Brain microvascular endothelial cell (primary cell): Measurements from ENCODE around the gene PWWP2B.

Source experiments
- DNase-seq: peaks from one replicate; pipeline ENCODE4 v3.0.0-alpha.2; 2020
- H3K27ac ChIP-seq: fragments of 250-450 bp; sonication (Bioruptor Pico); 2 replicates; pipeline ENCODE4 v1.5.1; 2020; ENCODE audit warnings: mild to moderate bottlenecking, moderate library complexity
- H3K27me3 ChIP-seq: fragments of 250-450 bp; sonication (Bioruptor Pico); replicated peaks from 2 replicates; pipeline ENCODE4 v1.5.1; 2020; ENCODE audit warnings: mild to moderate bottlenecking
- H3K36me3 ChIP-seq: fragments of 250-450 bp; sonication (Bioruptor Pico); replicated peaks from 2 replicates; pipeline ENCODE4 v1.5.1; 2020; ENCODE audit warnings: mild to moderate bottlenecking
- H3K4me3 ChIP-seq: 2 replicates; pipeline ENCODE4 v1.5.1; 2011; ENCODE audit warnings: low read depth, mild to moderate bottlenecking, control low read depth, low read length, moderate library complexity
- in situ Hi-C: cut with HindIII; loops from 2 replicates; pipeline ENCODE4 v1.10.0; 2017; ENCODE audit warnings: low sequenced_read_pairs, low pct_ligation_motif_present
- TF ChIP-seq, protein P1 (sequence below): IDR thresholded peaks from 2 replicates; pipeline ENCODE4 v1.5.1; 2011; ENCODE audit warnings: low read depth, mild to moderate bottlenecking, moderate library complexity, low read length, control low read depth, inconsistent platforms; ENCODE audit errors: missing control alignments

The PWWP2B gene

DNA sequence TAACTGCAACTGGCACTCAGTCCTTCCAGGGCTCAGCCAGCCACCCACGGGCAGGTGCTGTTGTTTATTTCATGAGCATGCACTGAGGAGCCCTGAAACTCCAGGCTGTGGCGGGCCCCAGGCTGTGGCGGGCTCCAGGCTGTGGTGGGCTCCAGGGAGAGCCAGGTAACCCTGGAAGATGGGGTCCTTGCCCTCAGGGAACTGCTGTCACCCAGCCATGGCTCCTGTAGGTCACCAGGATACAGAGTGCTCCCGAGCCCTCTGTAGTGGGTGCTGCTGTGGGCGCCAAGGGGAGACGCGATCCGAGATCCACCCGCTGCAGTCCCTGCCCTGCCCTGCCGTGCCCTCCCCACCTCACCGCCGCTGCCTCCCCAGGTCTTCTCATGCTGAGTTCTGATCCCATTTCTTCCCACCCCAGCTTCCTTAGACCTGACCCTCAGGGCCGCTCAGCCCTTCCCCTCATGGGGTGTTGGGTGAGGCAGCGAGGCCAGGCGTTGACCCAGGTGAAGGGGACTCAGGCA, 35.4 kb upstream of the PWWP2B start:
- no peaks in the 10 kb centered on the region for H3K36me3 ChIP-seq
- no peak overlapping the region for H3K27ac ChIP-seq
- TF ChIP-seq, protein P1, sequence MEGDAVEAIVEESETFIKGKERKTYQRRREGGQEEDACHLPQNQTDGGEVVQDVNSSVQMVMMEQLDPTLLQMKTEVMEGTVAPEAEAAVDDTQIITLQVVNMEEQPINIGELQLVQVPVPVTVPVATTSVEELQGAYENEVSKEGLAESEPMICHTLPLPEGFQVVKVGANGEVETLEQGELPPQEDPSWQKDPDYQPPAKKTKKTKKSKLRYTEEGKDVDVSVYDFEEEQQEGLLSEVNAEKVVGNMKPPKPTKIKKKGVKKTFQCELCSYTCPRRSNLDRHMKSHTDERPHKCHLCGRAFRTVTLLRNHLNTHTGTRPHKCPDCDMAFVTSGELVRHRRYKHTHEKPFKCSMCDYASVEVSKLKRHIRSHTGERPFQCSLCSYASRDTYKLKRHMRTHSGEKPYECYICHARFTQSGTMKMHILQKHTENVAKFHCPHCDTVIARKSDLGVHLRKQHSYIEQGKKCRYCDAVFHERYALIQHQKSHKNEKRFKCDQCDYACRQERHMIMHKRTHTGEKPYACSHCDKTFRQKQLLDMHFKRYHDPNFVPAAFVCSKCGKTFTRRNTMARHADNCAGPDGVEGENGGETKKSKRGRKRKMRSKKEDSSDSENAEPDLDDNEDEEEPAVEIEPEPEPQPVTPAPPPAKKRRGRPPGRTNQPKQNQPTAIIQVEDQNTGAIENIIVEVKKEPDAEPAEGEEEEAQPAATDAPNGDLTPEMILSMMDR = no peak
- in situ Hi-C loops = no loop called here
- DNase-seq = no peak
- H3K27me3 ChIP-seq = no peaks in the 10 kb centered on the region
- no peak overlapping the region for H3K4me3 ChIP-seq

DNA sequence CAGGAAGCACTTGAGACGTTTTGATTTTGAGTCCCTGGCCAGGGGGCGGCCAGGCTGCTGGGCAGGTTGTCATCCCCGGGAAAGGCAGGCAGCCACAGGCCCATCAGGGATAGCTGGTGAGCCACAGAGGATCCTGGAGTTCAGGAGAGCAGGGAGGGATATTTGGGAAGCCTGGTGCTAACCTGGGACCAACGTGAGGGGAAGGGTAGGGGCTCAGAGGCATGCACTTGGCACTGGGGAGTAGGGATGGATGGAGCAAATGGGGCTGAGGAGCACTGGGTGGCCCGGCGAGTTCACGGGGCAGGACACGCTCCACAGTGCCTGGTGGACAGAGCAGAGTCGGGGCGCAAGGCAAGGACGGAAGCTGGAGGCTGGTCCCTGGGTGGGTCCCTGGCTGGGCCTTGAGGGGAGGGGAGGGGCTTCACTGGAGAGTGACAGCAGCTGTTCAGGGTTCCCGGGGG, 34.8 kb upstream of the PWWP2B start:
- Histone ChIP-seq H3K27me3 (no peaks in the 10 kb centered on the region), H3K4me3 (no peak overlapping the region), H3K36me3 (no peaks in the 10 kb centered on the region), H3K27ac (no peak overlapping the region)
- DNase-seq = no peak
- TF ChIP-seq, protein P1 = no peak
- in situ Hi-C loops = no loop called here

DNA sequence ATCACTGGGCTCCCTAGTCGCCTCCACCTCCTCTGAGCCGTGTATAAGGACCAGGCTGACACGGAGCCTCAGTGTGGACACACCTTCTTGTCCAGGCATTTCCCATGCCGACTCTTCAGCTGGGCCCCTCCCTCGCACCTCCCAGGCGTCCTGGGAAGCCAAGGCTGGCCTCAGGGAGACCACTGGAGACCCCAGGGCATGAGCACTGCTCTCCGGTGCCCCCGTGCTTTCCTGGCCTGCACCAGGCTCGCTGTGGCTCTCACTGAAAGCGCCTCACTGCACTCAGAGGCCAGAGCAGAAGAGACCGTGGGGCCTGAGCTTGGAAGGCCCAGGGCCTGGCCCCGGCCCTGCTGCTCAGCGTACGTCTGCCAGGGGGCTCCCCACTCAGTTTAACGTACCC, 33.6 kb upstream of the PWWP2B start:
- in situ Hi-C loops = no loop called here
- H3K36me3 ChIP-seq = no peaks in the 10 kb centered on the region
- H3K27me3 ChIP-seq = no peaks in the 10 kb centered on the region
- TF ChIP-seq, protein P1 = no peak
- H3K4me3 ChIP-seq = no peak overlapping the region
- DNase-seq = no peak
- no peak overlapping the region for H3K27ac ChIP-seq

DNA sequence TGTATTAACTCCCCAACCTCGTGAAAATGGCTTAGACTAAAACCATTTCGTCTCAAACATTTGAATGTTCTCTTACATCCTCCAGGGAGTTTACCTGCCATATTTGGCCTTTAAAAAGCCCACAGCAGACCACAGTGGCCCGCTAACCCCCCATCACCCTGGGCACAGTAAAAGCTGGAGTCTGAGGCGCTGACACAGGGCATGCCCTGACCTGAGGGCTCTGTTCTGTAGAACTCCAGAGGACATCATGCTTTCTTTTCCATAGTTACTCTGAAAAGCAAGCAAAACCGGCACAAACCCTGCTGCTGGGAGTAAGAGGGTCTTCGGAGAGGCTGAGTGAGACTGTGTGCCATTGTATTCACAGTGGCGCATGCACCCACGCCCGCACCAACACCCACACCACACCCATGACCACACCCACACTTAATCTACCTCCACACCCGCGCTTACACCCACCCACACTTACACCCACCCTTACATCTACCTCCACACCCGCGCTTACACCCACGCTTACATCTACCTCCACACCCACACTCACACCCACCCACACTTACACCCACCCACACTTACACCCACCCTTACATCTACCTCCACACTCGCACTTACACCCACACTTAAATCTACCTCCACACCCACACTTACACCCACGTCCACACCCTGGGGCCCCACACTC, 32.9 kb upstream of the PWWP2B start:
- no peak overlapping the region for H3K4me3 ChIP-seq
- in situ Hi-C loops = no loop called here
- H3K36me3 ChIP-seq = no peaks in the 10 kb centered on the region
- TF ChIP-seq, protein P1 = no peak
- H3K27ac ChIP-seq = no peak overlapping the region
- no peaks in the 10 kb centered on the region for H3K27me3 ChIP-seq
- no peak for DNase-seq

DNA sequence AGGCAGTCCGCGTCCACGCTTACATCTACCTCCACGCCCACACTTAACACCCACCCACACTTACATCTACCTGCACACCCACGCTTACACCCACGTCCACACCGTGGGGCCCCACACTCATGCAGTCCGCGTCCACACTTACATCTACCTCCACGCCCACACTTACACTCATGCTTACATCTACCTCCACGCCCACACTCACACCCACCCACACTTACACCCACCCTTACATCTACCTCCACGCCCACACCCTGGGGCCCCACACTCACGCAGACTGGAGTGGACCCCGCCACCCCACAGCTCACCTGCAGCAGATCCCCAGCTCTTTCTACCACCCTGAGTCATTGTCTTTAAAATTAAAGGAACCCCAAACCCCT, 32.4 kb upstream of the PWWP2B start:
- DNase-seq = no peak
- Histone ChIP-seq H3K4me3 (no peak overlapping the region), H3K27me3 (no peaks in the 10 kb centered on the region), H3K27ac (no peak overlapping the region), H3K36me3 (no peaks in the 10 kb centered on the region)
- TF ChIP-seq, protein P1 = no peak
- in situ Hi-C loops = no loop called here

DNA sequence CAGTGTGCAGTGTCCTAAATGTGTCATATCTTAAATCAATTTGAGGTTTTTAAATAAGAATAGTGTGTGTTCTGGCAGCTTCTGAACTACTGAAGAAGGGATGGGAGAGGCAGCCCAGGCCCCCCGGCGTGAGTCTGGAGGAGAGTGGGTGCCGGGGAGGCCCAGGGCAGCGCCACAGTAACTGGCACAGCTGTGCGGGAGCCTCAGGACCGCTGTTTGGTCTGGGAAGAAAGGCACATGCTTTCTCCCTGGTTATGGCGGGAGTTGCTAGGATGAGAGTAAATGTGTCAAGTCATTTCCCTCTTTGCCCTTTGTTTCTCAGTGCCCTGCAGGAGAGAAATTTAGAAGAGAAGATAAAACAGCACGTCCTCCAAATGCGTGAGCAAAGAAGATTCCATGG, 31.9 kb upstream of the PWWP2B start:
- DNase-seq = no peak
- in situ Hi-C loops = no loop called here
- Histone ChIP-seq H3K4me3 (no peak overlapping the region), H3K27ac (no peak overlapping the region), H3K36me3 (no peaks in the 10 kb centered on the region), H3K27me3 (no peaks in the 10 kb centered on the region)
- TF ChIP-seq, protein P1 = no peak
